Naive thymus-derived CD4-positive, alpha-beta T cell (primary cell): Measurements from ENCODE around the gene CD84. TPM values are rescaled to one million over a fixed set of nuclear protein-coding genes. Genes with fewer than 3 reads are reported as not detected.
A peak's percentile ranks its signal among the peaks of the same experiment; 100 is the strongest.

ENCODE experiments used
- ATAC-seq: fragments of 150-1000 bp; cut with Tn5 transposase; 2 replicates; pipeline ENCODE4 v1.10.0; 2021; ENCODE audit warnings: mild to moderate bottlenecking, moderate library complexity
- CTCF ChIA-PET: fragments of 350-600 bp; sonication (Branson Sonifier 250); formaldehyde crosslinking; loops from one replicate; lab custom pipeline; 2021; ENCODE audit warnings: antibody characterized with exemption; lab: Charles Lee
- POLR2A ChIA-PET: fragments of 350-600 bp; sonication (Branson Sonifier 250); formaldehyde crosslinking; loops from one replicate; lab custom pipeline; 2021; ENCODE audit warnings: antibody characterized with exemption, inconsistent platforms; lab: Charles Lee
- DNase-seq, 9 donors: peaks; one replicate each; pipeline versions ENCODE4 v3.0.0 to v3.0.0-alpha.2; 2020 to 2022; ENCODE audit warnings: mixed read lengths in 1 of 9
- H3K27ac ChIP-seq: one replicate; pipeline ENCODE4 v1.7.0; 2013; ENCODE audit warnings: mild to moderate bottlenecking, low read depth, low read length, moderate library complexity
- H3K27me3 ChIP-seq, 2 donors: one replicate each; pipeline ENCODE4 v1.7.0; 2013; ENCODE audit warnings: low read length in 2 of 2, mild to moderate bottlenecking in 2 of 2, moderate library complexity in 2 of 2; ENCODE audit not compliant: control insufficient read depth in 2 of 2, insufficient read depth in 2 of 2
- H3K36me3 ChIP-seq, 3 experiments: 1 replicate in 2 of 3; 2 replicates in 1 of 3; pipeline ENCODE4 v1.7.0; 2013; ENCODE audit warnings: low read length in 3 of 3, mild to moderate bottlenecking in 3 of 3, moderate library complexity in 1 of 3; ENCODE audit not compliant: insufficient read depth in 3 of 3, control insufficient read depth in 2 of 3
- H3K4me1 ChIP-seq, 2 donors: one replicate each; pipeline ENCODE4 v1.7.0; 2013; ENCODE audit warnings: low read length in 2 of 2, mild to moderate bottlenecking in 2 of 2, moderate library complexity in 1 of 2; ENCODE audit not compliant: control insufficient read depth in 2 of 2, insufficient read depth in 2 of 2
- H3K4me3 ChIP-seq: 2 replicates; pipeline ENCODE4 v1.7.0; 2013; ENCODE audit warnings: mild to moderate bottlenecking, low read length
- H3K9me3 ChIP-seq, 3 experiments: 1 replicate in 2 of 3; 2 replicates in 1 of 3; pipeline ENCODE4 v1.7.0; 2013; ENCODE audit warnings: low read length in 3 of 3; ENCODE audit not compliant: control insufficient read depth in 2 of 3
- H3K27ac Mint-ChIP-seq, 9 donors: one replicate each; pipeline ENCODE4 v1.8.0; 2020 to 2022; ENCODE audit warnings: mixed read lengths in 9 of 9, mild to moderate bottlenecking in 8 of 9, moderate library complexity in 5 of 9, inconsistent platforms in 2 of 9
- H3K27me3 Mint-ChIP-seq, 5 donors: one replicate each; pipeline ENCODE4 v1.8.0; 2021 to 2022; ENCODE audit warnings: mixed read lengths in 5 of 5, mild to moderate bottlenecking in 1 of 5
- H3K36me3 Mint-ChIP-seq, 5 donors: one replicate each; pipeline ENCODE4 v1.8.0; 2020 to 2022; ENCODE audit warnings: mixed read lengths in 5 of 5, mild to moderate bottlenecking in 3 of 5, inconsistent platforms in 1 of 5
- H3K4me1 Mint-ChIP-seq, 7 donors: one replicate each; pipeline ENCODE4 v1.8.0; 2020 to 2022; ENCODE audit warnings: mixed read lengths in 7 of 7, mild to moderate bottlenecking in 3 of 7, inconsistent platforms in 1 of 7
- H3K4me3 Mint-ChIP-seq, 10 donors: one replicate each; pipeline ENCODE4 v1.8.0; 2020 to 2022; ENCODE audit warnings: mild to moderate bottlenecking in 10 of 10, mixed read lengths in 10 of 10, moderate library complexity in 6 of 10, inconsistent platforms in 2 of 10
- H3K9me3 Mint-ChIP-seq, 11 donors: one replicate each; pipeline ENCODE4 v1.8.0; 2020 to 2022; ENCODE audit warnings: mixed read lengths in 11 of 11, mild to moderate bottlenecking in 4 of 11, inconsistent platforms in 1 of 11, moderate library complexity in 1 of 11
- intact Hi-C, 2 donors: fragments of 100-400 bp; cut with micrococcal nuclease; formaldehyde crosslinking; loops; one replicate each; pipeline ENCODE4 v1.15.1; 2023
- polyA plus RNA-seq, 2 donors: library from polyadenylated mRNA; unstranded; fragments of 300-500 nt; fragmentation: Illumina TruSeq; gene quantifications; one replicate each; pipeline ENCODE4 v1.2.3, GENCODE V29; 2021
- total RNA-seq, 6 experiments: library from RNA in 5 of 6; stranded (reverse) in 5 of 6; gene quantifications; 1 replicate in 5 of 6; 2 replicates in 1 of 6; pipeline ENCODE4 v1.2.3 and lab custom pipeline; 2021 to 2026

Gene CD84
- total and polyA plus RNA-seq, 7 experiments from 2014 or later: 7.4 to 40.7 (median 26.3) TPM

DNA sequence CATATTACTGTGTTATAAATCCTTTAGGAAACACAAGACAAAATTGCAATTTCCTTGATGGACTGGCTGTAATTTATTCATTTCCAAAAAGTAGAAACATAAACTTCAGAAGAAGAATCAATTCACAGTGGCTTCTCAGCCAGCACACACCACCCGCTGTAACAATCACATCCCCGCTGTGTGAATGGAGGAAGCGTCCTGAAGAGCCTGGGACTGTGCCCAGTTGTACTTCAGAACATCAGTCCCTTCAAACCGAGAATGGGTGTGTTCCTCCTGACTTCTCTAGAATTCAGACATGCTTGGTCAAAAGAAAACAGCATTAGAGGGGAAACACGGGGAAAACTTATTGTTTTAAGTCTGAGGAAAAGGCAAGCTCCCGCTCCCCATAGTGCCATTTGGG lies 28.8 kb upstream of the CD84 start:
- Mint-ChIP-seq H3K36me3 (peaks cover 11 to 56% (median 40%) of the 10 kb centered on the region in 5 donors), H3K9me3 (peaks cover 0 to 21% (median 11%) of the 10 kb centered on the region in 11 donors), H3K27me3 (no peaks in the 10 kb centered on the region), H3K4me3 (no peak overlapping the region), H3K27ac (peak overlapping the region in 7 of 9 donors; percentile 63 to 85 (median 81)), H3K4me1 (peaks cover 22 to 68% (median 43%) of the 10 kb centered on the region in 7 donors)
- Histone ChIP-seq H3K4me3 (no peak overlapping the region), H3K9me3 (no peaks in the 10 kb centered on the region), H3K36me3 (peaks cover 13 to 51% (median 26%) of the 10 kb centered on the region in 3 experiments), H3K27me3 (no peaks in the 10 kb centered on the region), H3K27ac (no peak overlapping the region), H3K4me1 (peaks cover 6 to 15% of the 10 kb centered on the region in 2 donors)
- DNase-seq (no peak), ATAC-seq (no peak)
- POLR2A ChIA-PET: interaction anchor here (0.6 to 1.0 kb wide), 3 partner anchors 19 to 93 kb away, joined by 3 to 4 read pairs (median 4); no protein-coding TSS in a partner anchor
- intact Hi-C loops: loop anchor here (5.0 to 10.0 kb wide), 2 partner anchors 503 to 511 kb away; partner anchors contain the start of gene IGSF8 (in 1 of the 2)
- CTCF ChIA-PET: interaction anchor here (0.8 to 7.6 kb wide), 11 partner anchors 11 to 182 kb away, joined by 3 to 71 read pairs (median 8); partner anchors contain the start of gene SLAMF6

GRCh38 chr1:160607672-160608032 lies 28.4 kb upstream of the CD84 start:
- Histone ChIP-seq H3K4me3 (no peak overlapping the region), H3K4me1 (peaks cover 6 to 15% of the 10 kb centered on the region in 2 donors), H3K9me3 (no peaks in the 10 kb centered on the region), H3K27me3 (no peaks in the 10 kb centered on the region), H3K36me3 (peaks cover 13 to 47% (median 22%) of the 10 kb centered on the region in 3 experiments), H3K27ac (no peak overlapping the region)
- H3K4me3 Mint-ChIP-seq: no peak overlapping the region
- intact Hi-C loops: loop anchor here (1.0 to 10.0 kb wide), 14 partner anchors 29 to 510 kb away; partner anchors contain the start of genes COPA (in 2 of the 2), NCSTN (in 2 of the 2) and IGSF8 (in 1 of the 2)
- H3K9me3 Mint-ChIP-seq: peaks cover 0 to 25% (median 15%) of the 10 kb centered on the region in 11 donors
- ChIA-PET CTCF (interaction anchor here (0.8 to 7.6 kb wide), 14 partner anchors 12 to 178 kb away, joined by 3 to 71 read pairs (median 4); partner anchors contain the start of gene SLAMF6), POLR2A (interaction anchor here (0.6 to 2.5 kb wide), 8 partner anchors 11 to 178 kb away, joined by 3 to 17 read pairs (median 4); no protein-coding TSS in a partner anchor)
- ATAC-seq (no peak), DNase-seq (no peak)
- H3K36me3 Mint-ChIP-seq: peaks cover 11 to 57% (median 39%) of the 10 kb centered on the region in 5 donors
- peaks cover 22 to 65% (median 39%) of the 10 kb centered on the region in 7 donors for H3K4me1 Mint-ChIP-seq
- peak overlapping the region in 7 of 9 donors; percentile 52 to 85 (median 81) for H3K27ac Mint-ChIP-seq
- no peaks in the 10 kb centered on the region for H3K27me3 Mint-ChIP-seq

- peaks cover 22 to 60% (median 39%) of the 10 kb centered on the region in 7 donors for H3K4me1 Mint-ChIP-seq
- Histone ChIP-seq H3K27me3 (no peaks in the 10 kb centered on the region), H3K36me3 (peaks cover 13 to 42% (median 16%) of the 10 kb centered on the region in 3 experiments), H3K27ac (no peak overlapping the region), H3K4me1 (peaks cover 6 to 15% of the 10 kb centered on the region in 2 donors), H3K4me3 (no peak overlapping the region), H3K9me3 (no peaks in the 10 kb centered on the region)
- POLR2A ChIA-PET: interaction anchor here (0.6 to 2.5 kb wide), 9 partner anchors 12 to 178 kb away, joined by 3 to 17 read pairs (median 4); no protein-coding TSS in a partner anchor
- H3K27ac Mint-ChIP-seq: peak overlapping the region; percentile 52 to 85 (median 81)
- DNase-seq: peak in 7 of 9 donors; percentile 71 to 85 (median 80)
- no peaks in the 10 kb centered on the region for H3K27me3 Mint-ChIP-seq
- peaks cover 11 to 58% (median 34%) of the 10 kb centered on the region in 5 donors for H3K36me3 Mint-ChIP-seq
- CTCF ChIA-PET: interaction anchor here (0.6 to 7.6 kb wide), 28 partner anchors 12 to 178 kb away, joined by 3 to 71 read pairs (median 4); partner anchors contain the start of genes SLAMF1 and SLAMF6
- peak overlapping the region in 8 of 10 donors; percentile 30 to 60 (median 53) for H3K4me3 Mint-ChIP-seq
- intact Hi-C loops: loop anchor here (1.0 to 10.0 kb wide), 14 partner anchors 29 to 510 kb away; partner anchors contain the start of genes COPA (in 2 of the 2), NCSTN (in 2 of the 2) and IGSF8 (in 1 of the 2)
- peak; percentile 99 for ATAC-seq
- peaks cover 0 to 29% (median 15%) of the 10 kb centered on the region in 11 donors for H3K9me3 Mint-ChIP-seq
Measured at GRCh38 chr1:160607011-160607671, 27.8 kb upstream of the CD84 start.

- DNase-seq (no peak), ATAC-seq (no peak)
- Mint-ChIP-seq H3K36me3 (peaks cover 15 to 63% (median 37%) of the 10 kb centered on the region in 5 donors), H3K27ac (peak overlapping the region; percentile 52 to 85 (median 81)), H3K27me3 (no peaks in the 10 kb centered on the region), H3K4me3 (peak overlapping the region in 8 of 10 donors; percentile 30 to 60 (median 53)), H3K9me3 (peaks cover 0 to 34% (median 19%) of the 10 kb centered on the region in 11 donors), H3K4me1 (peaks cover 22 to 60% (median 39%) of the 10 kb centered on the region in 7 donors)
- Histone ChIP-seq H3K36me3 (peaks cover 12 to 37% (median 13%) of the 10 kb centered on the region in 3 experiments), H3K9me3 (no peaks in the 10 kb centered on the region), H3K4me3 (no peak overlapping the region), H3K27me3 (no peaks in the 10 kb centered on the region), H3K4me1 (peaks cover 6 to 15% of the 10 kb centered on the region in 2 donors), H3K27ac (no peak overlapping the region)
- POLR2A ChIA-PET: interaction anchor here (0.7 to 2.5 kb wide), 8 partner anchors 13 to 315 kb away, joined by 3 to 17 read pairs (median 4); no protein-coding TSS in a partner anchor
- CTCF ChIA-PET: interaction anchor here (0.6 to 7.6 kb wide), 29 partner anchors 9 to 185 kb away, joined by 3 to 71 read pairs (median 4); partner anchors contain the start of gene SLAMF1
- intact Hi-C loops: loop anchor here (1.0 to 10.0 kb wide), 14 partner anchors 28 to 509 kb away; partner anchors contain the start of genes COPA (in 2 of the 2), NCSTN (in 2 of the 2) and IGSF8 (in 1 of the 2)
Measured at GRCh38 chr1:160606611-160607010, 27.3 kb upstream of the CD84 start.

GRCh38 chr1:160605792-160606479 lies 26.6 kb upstream of the CD84 start:
- Histone ChIP-seq H3K36me3 (peaks cover 5 to 30% (median 12%) of the 10 kb centered on the region in 3 experiments), H3K9me3 (no peaks in the 10 kb centered on the region), H3K27me3 (no peaks in the 10 kb centered on the region), H3K4me1 (peaks cover 6 to 15% of the 10 kb centered on the region in 2 donors), H3K27ac (no peak overlapping the region), H3K4me3 (no peak overlapping the region)
- peak overlapping the region in 2 of 10 donors; percentile 16 to 36 for H3K4me3 Mint-ChIP-seq
- POLR2A ChIA-PET: interaction anchor here (0.7 to 2.5 kb wide), 9 partner anchors 13 to 314 kb away, joined by 3 to 17 read pairs (median 4); no protein-coding TSS in a partner anchor
- DNase-seq (no peak), ATAC-seq (no peak)
- H3K4me1 Mint-ChIP-seq: peaks cover 22 to 54% (median 39%) of the 10 kb centered on the region in 7 donors
- peaks cover 6 to 41% (median 24%) of the 10 kb centered on the region in 11 donors for H3K9me3 Mint-ChIP-seq
- CTCF ChIA-PET: interaction anchor here (0.6 to 7.6 kb wide), 30 partner anchors 8 to 184 kb away, joined by 3 to 71 read pairs (median 4); partner anchors contain the start of gene SLAMF1
- peak overlapping the region in 5 of 9 donors; percentile 14 to 81 (median 81) for H3K27ac Mint-ChIP-seq
- intact Hi-C loops: loop anchor here (5.0 to 10.0 kb wide), 2 partner anchors 501 to 509 kb away; partner anchors contain the start of gene IGSF8 (in 1 of the 2)
- no peaks in the 10 kb centered on the region for H3K27me3 Mint-ChIP-seq
- H3K36me3 Mint-ChIP-seq: peaks cover 18 to 65% (median 36%) of the 10 kb centered on the region in 5 donors
